NCI-H345 treated with DMSO at 0.1 percent for 48 hours (cell line): ENCODE data around the gene OR2V1.

Experiments used
- DNase-seq: peaks from one replicate; lab custom pipeline; 2025; ENCODE audit not compliant: unreplicated experiment; lab: John Stamatoyannopoulos, UW

Gene OR2V1

DNA sequence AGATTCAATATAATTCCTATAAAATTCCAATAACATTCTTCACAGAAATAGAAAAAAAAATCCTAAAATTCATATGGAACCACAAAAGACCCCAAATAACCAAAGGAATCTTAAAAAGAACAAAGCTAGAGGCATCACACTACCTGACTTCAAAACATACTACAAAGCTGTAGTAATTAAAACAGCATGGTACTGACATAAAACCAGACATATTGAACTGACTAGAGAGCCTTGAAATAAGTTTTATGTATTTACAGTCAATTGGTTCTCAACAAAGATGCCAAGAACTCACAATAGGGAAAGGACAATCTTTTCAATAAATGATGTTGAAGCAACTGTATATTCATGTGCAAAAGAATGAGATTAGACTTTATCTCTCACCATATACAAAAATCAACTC, 54.0 kb downstream of the OR2V1 start:
- DNase-seq = no peak
